ENCODE results near the gene FBRS.
"Not testable (repeated sequence)": the region's sequence is repeated elsewhere in the genome, so short reads cannot be mapped to it uniquely, and the experiment has no call there.

The FBRS gene

DNA sequence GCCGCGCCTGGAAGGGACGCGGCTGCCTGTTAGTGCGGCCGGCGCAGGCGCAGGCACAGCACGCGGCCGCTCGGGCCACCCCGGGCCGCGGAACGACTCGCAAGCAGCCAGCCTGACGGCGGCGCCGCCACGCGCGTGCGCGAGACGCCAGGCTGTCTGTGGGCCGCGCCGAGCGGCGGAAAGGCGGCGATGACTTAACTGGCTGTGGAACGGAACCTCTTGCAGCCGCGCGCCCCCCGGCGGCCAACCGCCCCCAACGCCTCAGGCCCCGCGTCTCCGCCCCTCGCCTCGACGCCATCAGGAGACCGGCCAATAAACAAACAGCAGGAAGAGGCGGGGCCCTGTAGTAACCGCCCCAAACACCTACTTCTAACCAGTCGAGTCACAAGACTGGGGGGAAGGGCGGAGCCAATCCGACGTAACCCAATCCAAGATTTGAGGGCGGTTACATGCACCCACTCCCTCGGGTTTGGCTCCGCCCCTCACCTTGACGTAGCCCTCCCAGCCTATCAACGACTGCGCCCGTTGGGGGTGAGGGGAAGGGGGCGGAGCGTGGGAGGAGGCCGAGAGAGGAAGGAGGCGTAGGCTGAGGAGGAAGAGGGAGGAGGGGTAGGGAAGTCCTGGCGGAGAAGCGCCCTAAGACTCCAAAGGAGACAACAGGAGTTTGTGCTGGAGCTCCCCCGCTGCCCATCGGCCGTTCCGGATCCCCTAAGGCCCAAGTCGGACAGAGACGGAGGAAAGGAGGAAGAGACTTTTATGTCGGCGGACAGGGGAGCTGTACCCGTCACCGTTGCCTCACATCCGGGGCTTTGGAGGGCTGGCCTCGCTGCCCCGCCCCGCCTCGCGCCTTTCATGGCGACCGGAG is at the start of gene FBRS:
Gene FBRS, plus strand, starts transcription at position 566 of the 865 bp plus-strand sequence. CDS start 1,088 bp downstream, outside the sequence.
- DNase-seq (ENCODE audit: low spot score): peak; percentile 100

- no peak for DNase-seq (ENCODE audit: low spot score)
Observed at GRCh38 chr16:30609002-30609925, 49.0 kb upstream of the FBRS start.

DNA sequence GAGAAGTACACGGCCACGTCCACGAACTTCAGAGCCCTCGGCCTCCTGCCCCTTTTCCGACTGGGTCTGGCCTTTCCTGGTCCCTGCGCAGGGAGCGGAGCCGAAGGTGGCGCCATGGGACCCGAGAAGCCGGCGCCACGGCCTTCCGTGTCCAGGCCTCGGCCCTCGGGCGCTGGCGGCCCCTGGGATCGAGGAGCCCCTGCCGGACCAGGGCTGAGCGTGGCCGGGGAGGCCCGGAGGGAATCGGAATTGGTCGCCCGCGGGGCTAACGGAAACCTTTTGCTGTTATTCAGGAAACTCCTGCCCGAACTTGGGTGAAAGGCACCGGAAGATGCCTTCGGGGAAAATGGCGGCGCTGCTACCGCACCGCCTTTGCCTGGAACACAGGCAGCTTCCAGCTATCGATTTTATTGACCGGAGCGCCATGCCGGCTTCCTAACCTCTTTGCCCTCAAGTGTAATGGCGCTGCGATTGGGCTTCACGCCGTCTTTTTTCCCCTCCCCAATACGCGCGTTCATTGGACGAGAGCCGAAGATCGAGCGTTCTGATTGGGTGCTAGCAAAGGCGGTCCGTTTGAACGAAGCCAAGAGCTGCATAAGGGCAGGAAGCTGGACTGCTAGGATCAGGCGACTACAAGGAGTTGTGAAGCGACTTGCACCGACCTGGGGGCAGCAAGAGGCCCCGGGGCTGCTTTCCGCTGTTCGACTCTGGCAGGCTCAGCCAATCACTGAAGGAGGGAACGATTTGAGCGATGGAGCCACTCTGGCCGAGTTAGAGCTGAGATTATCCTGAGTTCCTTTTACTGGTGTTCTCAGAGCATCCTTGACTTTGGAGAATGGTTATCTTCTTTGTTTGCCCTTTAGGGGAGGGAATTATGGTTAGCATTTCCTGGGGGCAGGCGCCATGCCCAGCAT is 48.0 kb upstream of the FBRS start, which contains the start of gene ZNF689:
Gene ZNF689, minus strand, starts transcription at position 464 of the 914 bp plus-strand sequence. Its CDS starts 348 bp downstream, at position 116.
- DNase-seq (ENCODE audit: low spot score): peak; percentile 92

DNA sequence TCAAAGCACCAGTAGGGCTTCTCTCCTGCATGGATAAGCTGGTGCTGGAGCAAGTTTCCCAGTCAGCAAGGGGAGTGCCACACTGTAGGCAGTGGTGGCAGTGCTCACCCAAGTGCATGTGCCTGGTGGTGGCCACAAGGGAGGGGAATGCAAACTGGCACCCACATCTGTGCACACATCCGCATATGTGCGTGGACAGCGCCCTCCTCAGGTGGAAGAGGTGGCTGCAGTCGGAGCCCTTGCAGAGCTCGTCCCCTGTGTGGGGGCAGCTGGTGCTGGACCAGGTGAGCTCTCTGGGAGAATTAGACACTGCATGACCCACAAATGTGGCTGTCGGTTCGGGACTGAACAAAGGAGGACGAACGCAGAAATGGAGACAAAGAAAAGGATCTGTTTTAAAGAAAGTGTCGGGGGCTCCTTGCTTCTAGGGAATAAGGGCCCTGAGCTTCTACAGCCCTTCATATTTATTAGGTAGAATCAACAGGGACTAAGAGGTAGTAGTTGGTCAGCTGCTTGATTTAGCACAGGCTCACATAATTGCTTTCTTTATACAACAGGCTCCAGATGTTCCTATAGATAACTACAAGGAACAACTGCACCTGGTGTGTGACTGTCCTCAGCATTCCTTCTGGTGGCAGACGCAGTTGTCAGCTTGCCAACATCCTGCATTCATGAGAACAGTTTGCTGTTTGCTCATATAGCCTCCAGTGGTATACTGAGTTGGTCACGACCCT is 42.7 kb upstream of the FBRS start:
- DNase-seq (ENCODE audit: low spot score): peak; percentile 40

GRCh38 chr16:30619202-30619601 is 39.0 kb upstream of the FBRS start:
- no peak for DNase-seq (ENCODE audit: low spot score)

- no peak for DNase-seq (ENCODE audit: low spot score)
Observed at GRCh38 chr16:30619638-30620037, 38.6 kb upstream of the FBRS start.

GRCh38 chr16:30620169-30620568 is 38.1 kb upstream of the FBRS start:
- no peak for DNase-seq (ENCODE audit: low spot score)

- no peak for DNase-seq (ENCODE audit: low spot score)
Observed at GRCh38 chr16:30621765-30622164, 36.5 kb upstream of the FBRS start.

DNA sequence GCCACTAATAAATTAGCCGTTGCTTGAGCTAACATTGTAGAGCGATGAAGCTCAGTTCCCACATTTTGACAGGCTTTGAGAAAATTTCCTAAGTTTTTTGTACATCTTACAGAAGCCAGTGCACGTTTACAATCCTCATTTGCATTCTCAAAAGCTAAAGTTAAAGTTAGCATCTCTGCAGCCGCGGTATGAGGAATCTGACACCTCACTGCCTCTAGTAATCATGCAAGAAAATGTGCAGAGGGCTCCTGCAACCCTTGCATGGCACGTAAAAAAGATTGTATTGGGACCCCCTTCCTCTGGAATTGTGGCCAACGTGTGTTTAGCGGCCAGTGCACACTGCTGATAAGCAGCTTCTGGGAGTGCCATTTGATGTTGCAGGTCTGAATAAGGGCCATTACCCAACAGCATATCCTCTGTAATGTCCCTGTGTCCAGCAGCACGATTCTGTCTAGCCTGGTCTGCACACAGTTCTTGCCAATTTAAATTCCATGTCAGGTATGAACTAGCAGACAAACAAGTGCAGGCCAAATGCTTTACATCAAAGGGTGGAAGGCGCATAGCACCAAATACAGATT is 35.7 kb upstream of the FBRS start:
- no peak for DNase-seq (ENCODE audit: low spot score)

- no peak for DNase-seq (ENCODE audit: low spot score)
Observed at GRCh38 chr16:30623536-30624283, 34.5 kb upstream of the FBRS start.

- no peak for DNase-seq (ENCODE audit: low spot score)
Observed at GRCh38 chr16:30626236-30626635, 32.0 kb upstream of the FBRS start.

GRCh38 chr16:30628628-30629540 is 29.3 kb upstream of the FBRS start:
- DNase-seq (ENCODE audit: low spot score): peak; percentile 82

DNA sequence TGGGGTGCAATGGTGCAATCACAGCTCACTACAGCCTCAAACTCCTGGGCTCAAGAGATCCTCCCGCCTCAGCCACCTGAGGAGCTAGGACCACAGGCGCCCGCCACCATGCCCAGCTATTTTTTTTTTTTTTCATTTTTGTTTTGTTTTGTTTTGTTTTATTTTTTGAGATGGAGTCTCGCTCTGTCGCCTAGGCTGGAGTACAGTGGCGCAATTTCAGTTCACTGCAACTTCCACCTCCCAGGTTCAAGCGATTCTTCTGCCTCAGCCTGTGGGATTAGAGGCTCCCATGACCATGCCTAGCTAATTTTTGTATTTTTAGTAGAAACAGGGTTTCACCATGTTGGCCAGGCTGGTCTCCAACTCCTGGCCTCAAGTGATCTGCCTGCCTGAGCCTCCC is 25.8 kb upstream of the FBRS start:
- DNase-seq (ENCODE audit: low spot score): not testable (repeated sequence)

GRCh38 chr16:30633526-30633925 is 24.7 kb upstream of the FBRS start:
- DNase-seq (ENCODE audit: low spot score): no peak

GRCh38 chr16:30636599-30636998 is 21.6 kb upstream of the FBRS start:
- no peak for DNase-seq (ENCODE audit: low spot score)

DNA sequence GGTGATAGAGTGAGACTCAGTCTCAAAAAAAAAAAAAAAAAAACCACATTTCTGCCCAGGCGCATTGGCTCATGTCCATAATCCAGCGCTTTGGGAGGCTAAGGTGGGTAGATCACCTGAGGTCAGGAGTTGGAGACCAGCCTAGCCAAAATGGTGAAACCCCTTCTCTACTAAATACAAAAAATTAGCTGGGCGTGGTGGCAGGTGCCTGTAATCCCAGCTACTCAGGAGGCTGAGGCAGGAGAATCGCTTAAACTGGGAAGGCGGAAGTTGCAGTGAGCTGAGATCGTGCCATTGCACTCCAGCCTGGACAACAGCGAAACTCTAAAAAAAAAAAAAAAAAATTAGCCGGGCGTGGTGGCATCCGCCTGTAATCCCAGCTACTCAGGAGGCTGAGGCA is 21.1 kb upstream of the FBRS start:
- DNase-seq (ENCODE audit: low spot score): not testable (repeated sequence)

DNA sequence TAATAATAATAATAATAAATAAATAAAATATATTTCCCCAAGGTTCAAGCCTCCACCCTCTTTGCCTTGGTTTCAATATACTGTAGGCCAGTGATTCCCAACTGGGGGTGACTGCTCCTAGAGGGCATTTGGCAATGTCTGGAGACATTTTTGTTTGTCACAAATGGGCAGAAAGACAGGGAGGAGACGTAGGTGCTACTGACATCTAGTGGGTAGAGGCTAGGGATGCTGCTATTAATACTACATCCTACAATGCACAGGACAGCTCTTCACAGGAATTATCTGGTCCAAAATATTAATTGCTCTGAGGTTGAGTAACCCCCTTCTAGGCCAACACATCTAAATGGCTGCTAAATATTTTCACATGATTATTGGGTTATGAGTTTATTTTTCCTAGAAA is 20.3 kb upstream of the FBRS start:
- peak; percentile 38 for DNase-seq (ENCODE audit: low spot score)

DNA sequence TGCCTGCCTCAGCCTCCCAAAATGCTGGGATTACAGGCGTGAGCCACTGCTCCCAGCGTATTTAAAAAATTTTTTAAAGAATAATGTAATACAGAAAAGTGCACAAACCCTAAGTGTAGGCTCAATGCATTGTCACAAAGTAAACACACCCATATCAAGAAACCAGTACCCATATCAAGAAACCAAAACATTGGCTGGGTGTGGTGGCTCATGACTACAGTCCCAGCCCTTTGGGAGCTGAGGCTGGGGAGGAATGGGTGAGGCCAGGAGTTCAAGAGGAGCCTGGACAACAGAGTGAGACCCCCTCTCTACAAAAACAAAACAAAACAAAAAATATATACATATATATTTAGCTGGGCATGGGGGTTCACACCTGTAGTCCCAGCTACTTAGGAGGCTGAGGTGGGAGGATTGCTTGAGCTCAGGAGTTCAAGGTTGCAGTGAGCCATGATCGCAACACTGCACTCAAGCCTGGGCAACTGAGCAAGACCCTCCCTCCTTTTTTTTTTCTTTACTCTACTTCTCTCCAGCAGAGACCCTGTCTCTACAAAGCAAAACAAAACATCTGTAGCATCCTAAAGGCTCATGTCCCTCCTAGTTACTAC is 16.8 kb upstream of the FBRS start:
- no peak for DNase-seq (ENCODE audit: low spot score)

Data from CD4-positive, alpha-beta T cell treated with Interleukin-6 at 100 ng/mL for 8 hours (primary cell).